ENCODE results near the gene FREM2.

FREM2 gene

DNA sequence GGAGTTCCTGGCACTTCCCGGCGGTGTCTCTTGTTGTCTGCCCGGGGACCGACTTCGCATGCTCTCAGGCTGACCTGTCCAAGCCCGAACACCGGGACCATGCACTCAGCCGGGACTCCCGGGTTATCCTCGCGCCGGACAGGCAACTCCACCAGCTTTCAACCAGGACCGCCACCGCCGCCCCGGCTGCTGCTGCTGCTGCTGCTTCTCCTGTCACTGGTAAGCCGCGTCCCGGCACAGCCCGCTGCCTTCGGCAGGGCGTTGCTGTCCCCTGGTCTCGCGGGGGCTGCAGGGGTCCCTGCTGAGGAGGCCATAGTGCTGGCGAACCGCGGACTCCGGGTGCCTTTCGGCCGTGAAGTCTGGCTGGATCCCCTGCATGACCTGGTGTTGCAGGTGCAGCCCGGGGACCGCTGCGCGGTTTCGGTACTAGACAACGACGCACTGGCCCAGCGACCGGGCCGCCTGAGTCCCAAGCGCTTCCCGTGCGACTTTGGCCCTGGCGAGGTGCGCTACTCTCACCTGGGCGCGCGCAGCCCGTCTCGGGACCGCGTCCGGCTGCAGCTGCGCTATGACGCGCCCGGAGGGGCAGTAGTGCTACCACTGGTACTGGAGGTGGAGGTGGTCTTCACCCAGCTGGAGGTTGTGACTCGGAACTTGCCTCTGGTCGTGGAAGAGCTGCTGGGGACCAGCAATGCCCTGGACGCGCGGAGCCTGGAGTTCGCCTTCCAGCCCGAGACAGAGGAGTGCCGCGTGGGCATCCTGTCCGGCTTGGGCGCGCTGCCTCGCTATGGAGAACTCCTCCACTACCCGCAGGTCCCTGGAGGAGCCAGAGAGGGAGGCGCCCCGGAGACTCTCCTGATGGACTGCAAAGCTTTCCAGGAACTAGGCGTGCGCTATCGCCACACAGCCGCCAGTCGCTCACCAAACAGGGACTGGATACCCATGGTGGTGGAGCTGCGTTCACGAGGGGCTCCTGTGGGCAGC is 661 bp downstream of the FREM2 start:
- DNase-seq (ENCODE audit: low read depth), result no peak

DNA sequence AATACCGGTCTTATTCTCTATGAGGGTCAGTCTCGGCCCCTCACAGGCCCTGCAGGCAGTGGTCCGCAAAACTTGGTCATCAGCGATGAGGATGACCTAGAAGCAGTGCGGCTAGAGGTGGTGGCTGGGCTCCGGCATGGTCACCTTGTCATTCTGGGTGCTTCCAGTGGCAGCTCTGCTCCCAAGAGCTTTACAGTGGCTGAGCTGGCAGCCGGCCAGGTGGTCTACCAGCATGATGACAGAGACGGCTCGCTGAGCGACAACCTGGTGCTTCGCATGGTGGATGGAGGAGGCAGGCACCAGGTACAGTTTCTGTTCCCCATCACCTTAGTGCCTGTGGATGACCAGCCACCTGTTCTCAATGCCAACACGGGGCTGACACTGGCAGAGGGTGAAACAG is 1.8 kb downstream of the FREM2 start:
- DNase-seq (ENCODE audit: low read depth), result no peak

- DNase-seq (ENCODE audit: low read depth), result no peak
Measured at GRCh38 chr13:38690231-38690630, 3.4 kb downstream of the FREM2 start.

DNA sequence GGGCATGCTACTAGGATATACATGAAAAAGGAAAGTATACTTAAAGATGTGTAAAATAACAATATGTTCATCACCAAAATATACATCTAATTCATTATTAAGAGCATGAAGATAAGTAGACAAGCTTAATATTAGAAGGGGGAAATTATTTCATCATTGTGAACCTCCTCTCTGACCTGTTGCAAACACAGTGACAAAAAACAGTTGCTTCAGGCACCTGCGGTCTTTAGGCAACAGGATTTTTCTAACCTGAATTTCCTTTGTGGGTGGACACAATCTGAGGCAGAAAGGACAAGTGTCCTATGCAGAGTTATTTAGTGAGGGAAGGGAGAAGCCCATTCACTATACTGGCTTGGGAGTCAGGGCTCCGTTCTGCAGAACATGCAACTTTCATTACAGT is 6.3 kb downstream of the FREM2 start:
- DNase-seq (ENCODE audit: low read depth), result no peak

GRCh38 chr13:38693641-38694040 is 6.8 kb downstream of the FREM2 start:
- no peak for DNase-seq (ENCODE audit: low read depth)

DNA sequence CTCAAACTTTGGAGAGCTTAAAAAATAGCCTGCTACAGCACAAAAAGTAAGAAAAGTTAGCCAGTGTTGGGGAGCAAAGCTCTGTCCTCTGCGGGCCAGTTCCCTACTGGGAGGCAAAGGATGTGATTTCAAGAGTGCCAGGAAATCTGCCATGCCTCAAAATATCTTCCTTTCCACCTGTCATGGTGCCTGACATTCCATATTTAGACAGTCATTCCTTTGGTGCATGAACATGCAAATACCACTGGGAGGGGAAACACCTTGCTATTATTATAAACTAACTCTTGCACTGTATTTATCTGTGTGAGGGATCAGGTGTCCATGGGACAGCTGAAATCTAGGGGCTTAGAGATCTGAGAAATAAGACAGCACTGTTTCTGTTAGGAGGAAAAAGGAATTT is 10.3 kb downstream of the FREM2 start:
- DNase-seq (ENCODE audit: low read depth), result no peak

DNA sequence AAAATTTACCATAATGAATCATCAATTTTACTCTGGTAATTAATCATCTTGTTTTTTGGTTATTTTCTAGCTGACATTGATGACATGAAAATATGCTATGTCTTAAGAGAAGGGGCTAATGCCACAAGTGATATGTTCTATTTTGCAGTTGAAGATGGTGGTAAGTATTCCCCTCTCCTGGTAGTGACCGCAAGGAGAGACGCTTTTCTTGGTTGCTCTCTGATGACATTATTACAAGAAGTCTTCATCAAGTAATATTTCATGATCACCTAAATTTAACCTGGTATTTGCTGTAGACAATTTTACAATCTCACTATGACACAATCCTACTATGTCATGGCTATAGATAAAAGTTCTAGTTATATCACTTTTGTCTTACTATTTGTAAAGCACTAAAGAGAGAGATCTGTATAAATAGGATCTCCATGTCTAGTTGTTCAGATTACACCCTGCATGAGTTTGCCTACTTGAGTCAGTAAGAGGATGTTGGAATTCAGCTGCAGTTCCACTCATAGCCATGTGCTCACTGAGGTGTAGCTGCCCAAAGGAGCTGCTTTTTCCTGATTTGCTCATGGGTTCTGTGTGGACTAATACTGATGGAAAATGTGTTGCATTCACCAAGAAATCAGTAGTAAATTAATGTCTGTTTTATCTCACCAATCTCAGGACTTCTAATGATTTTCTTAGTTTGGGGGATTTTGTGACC is 10.9 kb downstream of the FREM2 start:
- DNase-seq (ENCODE audit: low read depth), result no peak

DNA sequence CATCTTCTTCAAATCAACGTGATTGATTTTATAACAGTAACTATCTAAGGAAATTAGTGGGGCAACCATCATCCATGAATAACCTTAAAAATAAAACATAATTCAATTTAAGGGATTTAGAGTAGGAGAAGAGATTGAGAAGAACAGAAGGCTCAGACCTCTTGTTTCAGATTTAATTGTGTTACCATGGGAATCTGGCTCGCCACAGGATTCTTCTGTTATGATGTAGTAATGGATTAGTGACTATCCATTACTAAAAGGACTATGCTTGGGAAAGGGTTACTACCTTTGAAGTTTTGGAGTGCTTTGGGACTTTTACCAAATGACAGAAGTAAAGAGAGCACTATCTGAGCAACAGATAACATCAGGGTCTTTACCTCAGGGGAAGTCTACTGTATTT is 13.2 kb downstream of the FREM2 start:
- no peak for DNase-seq (ENCODE audit: low read depth)

GRCh38 chr13:38702669-38703068 is 15.8 kb downstream of the FREM2 start:
- DNase-seq (ENCODE audit: low read depth), result no peak

DNA sequence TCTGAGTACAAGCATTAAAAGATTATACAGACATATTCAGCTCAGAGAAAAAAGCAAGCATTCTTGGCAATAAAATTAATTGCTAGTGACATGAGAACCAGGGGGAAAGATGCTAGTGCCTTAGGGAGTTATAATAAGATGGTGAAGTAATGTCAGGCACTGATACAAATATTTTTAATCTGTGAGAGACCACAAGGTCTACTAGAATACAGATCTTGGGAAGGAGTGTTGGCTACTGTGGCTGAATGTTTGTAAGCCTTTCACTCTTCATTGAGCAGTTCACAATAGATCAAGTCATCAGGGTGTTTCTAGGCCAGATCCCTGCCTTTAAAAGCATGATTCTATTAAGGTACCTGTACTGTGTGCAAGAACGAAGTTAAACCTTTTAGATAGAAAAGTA is 16.4 kb downstream of the FREM2 start:
- DNase-seq (ENCODE audit: low read depth), result no peak

GRCh38 chr13:38705365-38705764 is 18.5 kb downstream of the FREM2 start:
- no peak for DNase-seq (ENCODE audit: low read depth)

GRCh38 chr13:38707460-38707859 is 20.6 kb downstream of the FREM2 start:
- no peak for DNase-seq (ENCODE audit: low read depth)

- DNase-seq (ENCODE audit: low read depth), result no peak
Measured at GRCh38 chr13:38713046-38713445, 26.2 kb downstream of the FREM2 start.

GRCh38 chr13:38718374-38718773 is 31.5 kb downstream of the FREM2 start:
- no peak for DNase-seq (ENCODE audit: low read depth)

GRCh38 chr13:38730332-38730731 is 43.5 kb downstream of the FREM2 start:
- no peak for DNase-seq (ENCODE audit: low read depth)

- DNase-seq (ENCODE audit: low read depth), result no peak
Measured at GRCh38 chr13:38733146-38733545, 46.3 kb downstream of the FREM2 start.

DNA sequence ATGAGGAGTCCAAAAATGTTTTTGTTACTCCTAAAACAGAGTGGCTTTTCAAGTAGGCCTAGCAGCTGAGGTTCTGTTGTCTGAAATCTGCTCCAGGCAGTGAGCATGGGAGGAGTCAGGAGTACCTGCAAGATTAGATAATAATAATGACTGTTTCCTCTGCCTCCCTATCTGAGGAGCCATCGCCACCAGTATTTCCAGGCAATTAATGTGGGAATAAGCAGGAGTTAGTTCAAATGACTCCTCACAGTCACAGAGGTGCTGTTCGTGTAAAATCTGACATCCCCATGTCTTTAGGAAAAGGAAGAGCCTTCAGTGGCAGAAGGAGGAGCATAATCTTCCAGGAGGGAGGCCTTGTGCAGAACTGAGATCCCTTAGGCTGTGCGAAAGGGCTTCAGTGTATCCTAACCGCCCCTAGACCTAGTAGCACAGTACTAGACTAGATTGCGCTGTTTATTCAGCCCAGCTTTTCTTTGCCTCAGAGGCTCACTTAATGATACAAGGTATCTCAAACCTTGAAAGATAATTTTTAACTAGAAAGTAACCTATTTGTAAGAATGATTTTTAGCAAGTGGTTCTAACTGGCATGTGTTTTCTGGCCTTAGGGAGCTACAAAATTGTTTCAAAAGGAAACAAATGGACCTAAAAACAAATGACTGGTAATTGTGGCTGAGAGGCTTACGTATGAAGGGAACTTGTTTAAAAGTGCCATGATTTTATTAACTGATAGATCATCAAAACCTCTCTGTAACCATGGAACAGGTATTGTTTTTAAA is 49.0 kb downstream of the FREM2 start:
- DNase-seq (ENCODE audit: low read depth), result no peak

GRCh38 chr13:38743466-38743865 is 56.6 kb downstream of the FREM2 start:
- DNase-seq (ENCODE audit: low read depth), result no peak

- no peak for DNase-seq (ENCODE audit: low read depth)
Measured at GRCh38 chr13:38752686-38753085, 65.8 kb downstream of the FREM2 start.

- DNase-seq (ENCODE audit: low read depth), result no peak
Measured at GRCh38 chr13:38753878-38754277, 67.0 kb downstream of the FREM2 start.

DNA sequence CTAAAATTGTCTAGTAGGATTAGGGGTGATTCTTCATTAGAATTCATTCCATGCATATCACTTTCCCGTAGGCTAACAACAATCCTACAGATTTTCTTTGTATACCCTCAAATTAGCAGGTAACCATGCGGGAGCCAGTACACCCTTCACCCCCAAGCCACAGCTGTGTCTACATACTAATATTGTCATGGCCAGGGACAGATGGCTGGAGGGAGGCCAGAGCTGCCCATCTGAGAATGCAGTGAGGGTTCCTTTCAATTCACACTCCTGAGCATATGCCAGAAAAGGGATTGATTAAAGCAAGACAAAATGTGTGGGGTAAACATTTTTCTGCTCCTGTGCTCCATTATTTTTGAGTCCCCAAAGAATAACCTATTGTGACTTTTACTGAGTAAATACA is 68.9 kb downstream of the FREM2 start:
- no peak for DNase-seq (ENCODE audit: low read depth)

- DNase-seq (ENCODE audit: low read depth), result no peak
Measured at GRCh38 chr13:38758277-38758676, 71.4 kb downstream of the FREM2 start.

GRCh38 chr13:38759390-38759789 is 72.5 kb downstream of the FREM2 start:
- DNase-seq (ENCODE audit: low read depth), result no peak
